PC-9 (cell line): ENCODE data around the gene MVP. TPM values are rescaled to one million over a fixed set of nuclear protein-coding genes. Genes with fewer than 3 reads are reported as not detected.
"Not testable (repeated sequence)": the region's sequence is repeated elsewhere in the genome, so short reads cannot be mapped to it uniquely, and the experiment has no call there.

Experiments used
- BruUV-seq: library from RNA; stranded (reverse); fragments of 400-500 nt; replicated peaks from 2 replicates; lab custom pipeline; 2021; lab: Mats Ljungman, UMichigan
- CTCF ChIA-PET: fragments of 300-600 bp; sonication (Branson Sonifier 250); formaldehyde crosslinking; loops from one replicate; lab custom pipeline; 2022; ENCODE audit warnings: antibody characterized with exemption; lab: Charles Lee
- POLR2A ChIA-PET: fragments of 300-600 bp; sonication (Branson Sonifier 250); formaldehyde crosslinking; loops from one replicate; lab custom pipeline; 2022; ENCODE audit warnings: antibody characterized with exemption; ENCODE audit not compliant: unreplicated experiment; lab: Charles Lee
- DNase-seq, 2 experiments: peaks; one replicate each; pipeline versions ENCODE4 v3.0.0 to v3.0.0-alpha.2; 2015 to 2022; ENCODE audit warnings: mixed read lengths in 1 of 2
- H2AFZ ChIP-seq: fragments of 200-600 bp; sonication (generic); 2 replicates; pipeline ENCODE4 v1.8.1; 2017; ENCODE audit warnings: antibody characterized with exemption
- H3F3A ChIP-seq: fragments of 200-600 bp; sonication (generic); 2 replicates; pipeline ENCODE4 v1.8.1; 2017; ENCODE audit warnings: antibody characterized with exemption, mild to moderate bottlenecking, low read depth; ENCODE audit not compliant: insufficient read depth
- H3K27ac ChIP-seq: fragments of 200-600 bp; sonication (generic); 2 replicates; pipeline ENCODE4 v1.6.1; 2016; ENCODE audit warnings: mixed run types
- H3K27me3 ChIP-seq: fragments of 200-600 bp; sonication (generic); 2 replicates; pipeline ENCODE4 v1.6.1; 2016; ENCODE audit warnings: low read depth, mixed run types; ENCODE audit not compliant: insufficient read depth
- H3K36me3 ChIP-seq: fragments of 200-600 bp; sonication (generic); 2 replicates; pipeline ENCODE4 v1.6.1; 2016; ENCODE audit warnings: low read depth, mixed run types
- H3K4me1 ChIP-seq: fragments of 200-600 bp; sonication (generic); replicated peaks from 2 replicates; pipeline ENCODE4 v1.6.1; 2016; ENCODE audit warnings: mixed run types; ENCODE audit not compliant: insufficient read depth
- H3K4me2 ChIP-seq: fragments of 200-600 bp; sonication (generic); 2 replicates; pipeline ENCODE4 v1.6.1; 2017; ENCODE audit warnings: mixed run types
- H3K4me3 ChIP-seq: fragments of 200-600 bp; sonication (generic); 2 replicates; pipeline ENCODE4 v1.6.1; 2016; ENCODE audit warnings: mixed run types
- H3K79me2 ChIP-seq: fragments of 200-600 bp; sonication (generic); 2 replicates; pipeline ENCODE4 v1.6.1; 2017; ENCODE audit warnings: low read depth, mixed run types
- H3K9me2 ChIP-seq: fragments of 200-600 bp; sonication (generic); 2 replicates; pipeline ENCODE4 v1.8.1; 2017; ENCODE audit warnings: mild to moderate bottlenecking; ENCODE audit not compliant: insufficient read depth
- H3K9me3 ChIP-seq: fragments of 200-600 bp; sonication (generic); 2 replicates; pipeline ENCODE4 v1.8.1; 2016; ENCODE audit warnings: low read depth; ENCODE audit not compliant: insufficient read depth
- H4K20me1 ChIP-seq: fragments of 200-600 bp; sonication (generic); 2 replicates; pipeline ENCODE4 v1.8.1; 2017; ENCODE audit not compliant: insufficient read depth
- CTCF ChIP-seq: fragments of 200-600 bp; sonication (generic); conservative IDR thresholded peaks from 2 replicates; pipeline ENCODE4 v1.6.1; 2017; ENCODE audit warnings: mixed run types, antibody characterized with exemption, mild to moderate bottlenecking, moderate library complexity
- EZH2 ChIP-seq: fragments of 200-600 bp; sonication (generic); IDR thresholded peaks from 2 replicates; pipeline ENCODE4 v1.8.0; 2017; ENCODE audit warnings: antibody characterized with exemption, low read depth
- intact Hi-C: fragments of 100-400 bp; cut with micrococcal nuclease; formaldehyde crosslinking; loops from one replicate; pipeline ENCODE4 v1.10.0; 2022; ENCODE audit not compliant: unreplicated experiment
- total RNA-seq: library from RNA; stranded (reverse); gene quantifications from 2 replicates; pipeline ENCODE4 v1.2.3, GENCODE V29; 2021

MVP gene
- total RNA-seq, 1 experiment from 2014 or later: 208 TPM

DNA sequence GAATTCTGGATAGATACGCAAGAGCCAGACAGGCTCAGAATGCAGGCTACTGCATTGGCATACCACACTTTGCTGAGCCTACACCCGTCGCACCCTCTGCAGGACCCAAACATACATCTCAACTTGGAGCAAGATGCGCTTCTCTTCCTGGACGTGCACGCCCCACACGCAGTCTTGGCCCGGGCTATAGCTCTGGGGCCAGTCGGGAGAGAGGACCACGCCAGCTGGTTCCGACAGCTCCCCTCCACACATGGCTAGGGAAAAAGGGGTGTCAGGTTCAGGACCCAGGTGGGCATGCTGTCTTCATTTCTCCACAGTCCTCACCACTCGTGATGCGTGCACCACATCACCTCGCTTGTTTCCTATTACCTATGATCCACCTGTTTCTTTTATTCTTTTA, 57.9 kb downstream of the MVP start:
- Histone ChIP-seq H3F3A (peaks cover 13% of the 10 kb centered on the region; the same call in 1 of the 2 replicates), H3K27me3 (no peaks in the 10 kb centered on the region), H3K4me3 (no peak overlapping the region), H3K4me2 (no peak overlapping the region), H3K36me3 (no peaks in the 10 kb centered on the region), H3K27ac (no peak overlapping the region), H3K79me2 (no peaks in the 10 kb centered on the region), H2AFZ (no peak overlapping the region), H4K20me1 (no peaks in the 10 kb centered on the region), H3K4me1 (no peaks in the 10 kb centered on the region), H3K9me2 (no peaks in the 10 kb centered on the region), H3K9me3 (no peaks in the 10 kb centered on the region)
- DNase-seq: no peak
- ChIA-PET POLR2A (interaction anchor here (0.6 kb wide), 1 partner anchor 881 kb away, joined by 27 read pairs; no protein-coding TSS in a partner anchor), CTCF (interaction anchor here (0.5 to 1.0 kb wide), 2 partner anchors 136 to 178 kb away, joined by 3 to 5 read pairs; no protein-coding TSS in a partner anchor)
- BruUV-seq: no TSS peak
- no peak for TF ChIP-seq CTCF
- no peak for TF ChIP-seq EZH2
- intact Hi-C loops: no loop called here

DNA sequence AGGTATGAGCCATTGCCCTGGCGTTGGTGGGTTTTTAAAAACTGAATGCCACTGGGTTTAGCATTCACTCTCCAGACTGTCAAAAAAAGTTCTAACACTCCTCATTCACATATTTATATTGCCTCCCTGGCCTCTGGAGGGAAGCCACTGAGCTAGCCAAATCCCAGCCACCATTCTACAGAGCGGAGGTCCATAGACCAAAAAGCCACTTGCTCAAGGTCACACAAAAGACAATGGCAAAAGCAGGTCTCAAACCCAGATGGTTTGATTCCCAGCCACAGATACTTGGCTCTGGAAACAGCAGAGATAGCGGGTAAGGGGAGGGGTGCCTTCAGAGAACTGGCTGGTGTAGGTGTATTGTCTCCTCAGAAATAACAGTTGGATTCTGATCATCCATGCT, 60.8 kb downstream of the MVP start:
- intact Hi-C loops: no loop called here
- no peaks in the 10 kb centered on the region for H3K27me3 ChIP-seq
- TF ChIP-seq CTCF (no peak), EZH2 (no peak)
- H2AFZ ChIP-seq: no peak overlapping the region
- no peaks in the 10 kb centered on the region for H4K20me1 ChIP-seq
- H3K79me2 ChIP-seq: no peaks in the 10 kb centered on the region
- H3K36me3 ChIP-seq: no peaks in the 10 kb centered on the region
- no peak overlapping the region for H3K27ac ChIP-seq
- no TSS peak for BruUV-seq
- H3K4me3 ChIP-seq: no peak overlapping the region
- no peaks in the 10 kb centered on the region for H3K9me2 ChIP-seq
- no peaks in the 10 kb centered on the region for H3K4me1 ChIP-seq
- DNase-seq: no peak
- CTCF ChIA-PET: no interaction called here
- no peak overlapping the region for H3K4me2 ChIP-seq
- no peaks in the 10 kb centered on the region for H3K9me3 ChIP-seq
- POLR2A ChIA-PET: no interaction called here
- peaks cover 4% of the 10 kb centered on the region; the same call in 1 of the 2 replicates for H3F3A ChIP-seq

- H4K20me1 ChIP-seq: peaks cover 1% of the 10 kb centered on the region; the same call in 1 of the 2 replicates
- intact Hi-C loops: no loop called here
- H3K4me1 ChIP-seq: no peaks in the 10 kb centered on the region
- no peaks in the 10 kb centered on the region for H3K79me2 ChIP-seq
- no TSS peak for BruUV-seq
- DNase-seq: no peak
- H3K4me2 ChIP-seq: no peak overlapping the region
- TF ChIP-seq EZH2 (no peak), CTCF (no peak)
- H3K9me2 ChIP-seq: no peaks in the 10 kb centered on the region
- H3K4me3 ChIP-seq: no peak overlapping the region
- CTCF ChIA-PET: no interaction called here
- no peaks in the 10 kb centered on the region for H3K27me3 ChIP-seq
- POLR2A ChIA-PET: no interaction called here
- H3K9me3 ChIP-seq: no peaks in the 10 kb centered on the region
- H3K36me3 ChIP-seq: no peaks in the 10 kb centered on the region
- no peaks in the 10 kb centered on the region for H3F3A ChIP-seq
- H3K27ac ChIP-seq: no peak overlapping the region
- no peak overlapping the region for H2AFZ ChIP-seq
Measured at GRCh38 chr16:29883987-29884386, 63.7 kb downstream of the MVP start.

GRCh38 chr16:29889372-29889771, 69.1 kb downstream of the MVP start:
- H3K27me3 ChIP-seq, CTCF ChIA-PET, H3K9me3 ChIP-seq, BruUV-seq, H2AFZ ChIP-seq, H3K4me2 ChIP-seq, DNase-seq, intact Hi-C loops, H4K20me1 ChIP-seq, H3K4me3 ChIP-seq, H3K36me3 ChIP-seq, H3F3A ChIP-seq, H3K79me2 ChIP-seq, H3K9me2 ChIP-seq, H3K27ac ChIP-seq, H3K4me1 ChIP-seq: not testable (repeated sequence)
- POLR2A ChIA-PET: interaction anchor here (0.7 kb wide), 2 partner anchors 73 to 84 kb away, joined by 5 to 15 read pairs; partner anchors contain the start of gene TMEM219
